Nephron progenitor cell (in vitro differentiated cells): ENCODE measurements around the gene LCN6.
A peak's percentile ranks its signal among the peaks of the same experiment; 100 is the strongest.

Experiments
- DNase-seq: peaks from one replicate; pipeline ENCODE4 v3.0.0; 2021
- H3K27ac Mint-ChIP-seq: 2 replicates; pipeline ENCODE4 v1.8.0; 2021; ENCODE audit warnings: mild to moderate bottlenecking, moderate library complexity, mixed read lengths
- H3K27me3 Mint-ChIP-seq: 2 replicates; pipeline ENCODE4 v1.8.0; 2021; ENCODE audit warnings: mild to moderate bottlenecking, low read depth, mixed read lengths; ENCODE audit not compliant: poor library complexity
- H3K36me3 Mint-ChIP-seq: 2 replicates; pipeline ENCODE4 v1.8.0; 2021; ENCODE audit warnings: low read depth, mixed read lengths
- H3K4me1 Mint-ChIP-seq: 2 replicates; pipeline ENCODE4 v1.8.0; 2021; ENCODE audit warnings: mixed read lengths
- H3K4me3 Mint-ChIP-seq: 2 replicates; pipeline ENCODE4 v1.8.0; 2021; ENCODE audit warnings: mild to moderate bottlenecking, moderate library complexity, mixed read lengths
- H3K9me3 Mint-ChIP-seq: 2 replicates; pipeline ENCODE4 v1.8.0; 2021; ENCODE audit warnings: mild to moderate bottlenecking, moderate library complexity, mixed read lengths
- CTCF ChIP-seq: fragments of 200-600 bp; sonication (generic); IDR thresholded peaks from 2 replicates; pipeline ENCODE4 v1.5.0; 2021; ENCODE audit warnings: antibody characterized with exemption

The LCN6 gene

GRCh38 chr9:136732444-136733178 is 15.7 kb downstream of the LCN6 start:
- H3K36me3 Mint-ChIP-seq: peaks cover 7% of the 10 kb centered on the region
- no peak overlapping the region for H3K27ac Mint-ChIP-seq
- no peak for TF ChIP-seq CTCF
- no peak for DNase-seq
- no peak overlapping the region for H3K4me3 Mint-ChIP-seq
- H3K9me3 Mint-ChIP-seq: peaks cover under 1% of the 10 kb centered on the region
- peaks cover 15% of the 10 kb centered on the region for H3K4me1 Mint-ChIP-seq
- peaks cover 16% of the 10 kb centered on the region for H3K27me3 Mint-ChIP-seq

GRCh38 chr9:136729926-136730325 is 18.4 kb downstream of the LCN6 start:
- no peak for TF ChIP-seq CTCF
- Mint-ChIP-seq H3K4me3 (peak overlapping the region; percentile 75), H3K4me1 (peaks cover 38% of the 10 kb centered on the region), H3K36me3 (peaks cover 24% of the 10 kb centered on the region), H3K27me3 (peaks cover 16% of the 10 kb centered on the region), H3K27ac (no peak overlapping the region), H3K9me3 (no peaks in the 10 kb centered on the region)
- DNase-seq: no peak

GRCh38 chr9:136729144-136729543 is 19.2 kb downstream of the LCN6 start:
- H3K27me3 Mint-ChIP-seq: peaks cover 16% of the 10 kb centered on the region
- no peaks in the 10 kb centered on the region for H3K9me3 Mint-ChIP-seq
- no peak overlapping the region for H3K27ac Mint-ChIP-seq
- peak overlapping the region; percentile 75 for H3K4me3 Mint-ChIP-seq
- no peak for TF ChIP-seq CTCF
- H3K36me3 Mint-ChIP-seq: peaks cover 30% of the 10 kb centered on the region
- DNase-seq: no peak
- H3K4me1 Mint-ChIP-seq: peaks cover 43% of the 10 kb centered on the region

- Mint-ChIP-seq H3K27me3 (peaks cover 16% of the 10 kb centered on the region), H3K4me3 (peak overlapping the region; percentile 75), H3K36me3 (peaks cover 35% of the 10 kb centered on the region), H3K4me1 (peaks cover 44% of the 10 kb centered on the region), H3K9me3 (no peaks in the 10 kb centered on the region), H3K27ac (no peak overlapping the region)
- TF ChIP-seq CTCF: no peak
- DNase-seq: peak; percentile 67
These were observed 19.7 kb downstream of the LCN6 start for GRCh38 chr9:136728548-136729123.

- Mint-ChIP-seq H3K36me3 (peaks cover 36% of the 10 kb centered on the region), H3K4me1 (peaks cover 44% of the 10 kb centered on the region), H3K27me3 (peaks cover 13% of the 10 kb centered on the region), H3K9me3 (no peaks in the 10 kb centered on the region), H3K27ac (no peak overlapping the region), H3K4me3 (peak overlapping the region; percentile 98)
- peak; percentile 71 for TF ChIP-seq CTCF
- peak; percentile 94 for DNase-seq
These were observed 20.2 kb downstream of the LCN6 start for GRCh38 chr9:136728080-136728547.
